DOHH2 (cell line): Measurements from ENCODE around the gene SREBF1.

ENCODE experiments used
- H3F3A ChIP-seq: fragments of 200-600 bp; sonication (generic), shearing (Covaris generic); 2 replicates; pipeline ENCODE4 v1.6.0; 2016; ENCODE audit warnings: antibody characterized with exemption, mild to moderate bottlenecking; ENCODE audit not compliant: control insufficient read depth, insufficient read depth
- H3K27ac ChIP-seq: fragments of 200-600 bp; sonication (generic); 2 replicates; pipeline ENCODE4 v1.5.1; 2014; ENCODE audit warnings: low read depth, mild to moderate bottlenecking, low read length, moderate library complexity
- H3K27me3 ChIP-seq: fragments of 200-600 bp; sonication (generic); 2 replicates; pipeline ENCODE4 v1.6.1; 2014; ENCODE audit warnings: mild to moderate bottlenecking, low read length, mixed read lengths; ENCODE audit not compliant: control insufficient read depth
- H3K36me3 ChIP-seq: fragments of 200-600 bp; sonication (generic); 2 replicates; pipeline ENCODE4 v1.6.1; 2014; ENCODE audit warnings: mild to moderate bottlenecking, low read length, moderate library complexity, mixed read lengths; ENCODE audit not compliant: control insufficient read depth
- H3K4me1 ChIP-seq: fragments of 200-600 bp; sonication (generic); 2 replicates; pipeline ENCODE4 v1.6.1; 2014; ENCODE audit warnings: mild to moderate bottlenecking, low read length, mixed read lengths; ENCODE audit not compliant: control insufficient read depth
- H3K4me2 ChIP-seq: fragments of 200-600 bp; sonication (generic); 2 replicates; pipeline ENCODE4 v1.6.0; 2014; ENCODE audit warnings: mild to moderate bottlenecking, low read length, moderate library complexity
- H3K4me3 ChIP-seq: fragments of 200-600 bp; sonication (generic); 2 replicates; pipeline ENCODE4 v1.5.1; 2014; ENCODE audit warnings: mild to moderate bottlenecking, low read length, mixed read lengths
- H3K79me2 ChIP-seq: fragments of 200-600 bp; sonication (generic); 2 replicates; pipeline ENCODE4 v1.6.1; 2014; ENCODE audit warnings: mild to moderate bottlenecking, low read length, mixed read lengths; ENCODE audit not compliant: control insufficient read depth
- H3K9me2 ChIP-seq: fragments of 200-600 bp; sonication (generic); replicated peaks from 2 replicates; pipeline ENCODE4 v1.6.1; 2014; ENCODE audit warnings: mild to moderate bottlenecking, low read length, mixed read lengths; ENCODE audit not compliant: control insufficient read depth
- H3K9me3 ChIP-seq: fragments of 200-600 bp; sonication (generic); 2 replicates; pipeline ENCODE4 v1.6.1; 2014; ENCODE audit warnings: antibody characterized with exemption, low read length, mixed read lengths; ENCODE audit not compliant: control insufficient read depth, insufficient read depth
- H4K20me1 ChIP-seq: fragments of 200-600 bp; sonication (generic); 2 replicates; pipeline ENCODE4 v1.6.0; 2014; ENCODE audit warnings: low read depth, mild to moderate bottlenecking, antibody characterized with exemption, low read length, moderate library complexity; ENCODE audit not compliant: control insufficient read depth, insufficient read depth
- EZH2phosphoT487 ChIP-seq: fragments of 200-600 bp; sonication (generic); IDR thresholded peaks from 2 replicates; pipeline ENCODE4 v1.6.1; 2017; ENCODE audit warnings: borderline replicate concordance, mild to moderate bottlenecking, antibody characterized with exemption, low read length, moderate library complexity, mixed read lengths
- TF ChIP-seq, protein P1 (sequence below): fragments of 200-600 bp; sonication (generic); IDR thresholded peaks from one replicate; pipeline ENCODE4 v1.5.1; 2014; ENCODE audit warnings: antibody characterized with exemption, mild to moderate bottlenecking, low read depth, low read length; ENCODE audit not compliant: poor library complexity, severe bottlenecking

SREBF1 gene

DNA sequence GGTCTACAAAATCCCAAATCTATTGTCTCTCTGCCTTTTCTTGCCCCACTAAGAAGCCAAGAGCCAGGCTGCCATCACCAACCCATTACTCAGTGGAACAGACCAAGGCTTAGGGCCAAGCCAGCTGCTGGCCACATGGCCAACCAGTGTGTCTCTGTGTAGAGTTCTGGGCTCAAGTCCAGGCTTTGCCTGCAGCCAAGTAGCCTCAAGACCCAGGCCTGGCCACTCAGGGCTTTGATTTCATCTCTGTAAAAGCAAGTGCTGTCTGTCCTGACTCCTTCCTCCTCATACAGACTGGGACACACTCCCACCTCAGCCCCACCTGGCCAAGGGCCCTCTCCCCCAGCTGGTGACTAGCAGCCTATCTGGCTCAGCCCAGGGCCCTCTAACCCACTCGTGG is 14.6 kb downstream of the SREBF1 start:
- Histone ChIP-seq H3K4me1 (peaks cover 73% of the 10 kb centered on the region), H3K9me3 (no peaks in the 10 kb centered on the region), H4K20me1 (peaks cover 11% of the 10 kb centered on the region), H3K27ac (peak overlapping the region; percentile 37; the same call in 1 of the 2 replicates), H3K27me3 (no peaks in the 10 kb centered on the region), H3K36me3 (peaks cover 66% of the 10 kb centered on the region), H3K9me2 (no peaks in the 10 kb centered on the region), H3K4me2 (peak overlapping the region; percentile 88), H3K79me2 (peaks cover 72% of the 10 kb centered on the region), H3F3A (no peaks in the 10 kb centered on the region), H3K4me3 (peak overlapping the region; percentile 70)
- TF ChIP-seq, protein P1, sequence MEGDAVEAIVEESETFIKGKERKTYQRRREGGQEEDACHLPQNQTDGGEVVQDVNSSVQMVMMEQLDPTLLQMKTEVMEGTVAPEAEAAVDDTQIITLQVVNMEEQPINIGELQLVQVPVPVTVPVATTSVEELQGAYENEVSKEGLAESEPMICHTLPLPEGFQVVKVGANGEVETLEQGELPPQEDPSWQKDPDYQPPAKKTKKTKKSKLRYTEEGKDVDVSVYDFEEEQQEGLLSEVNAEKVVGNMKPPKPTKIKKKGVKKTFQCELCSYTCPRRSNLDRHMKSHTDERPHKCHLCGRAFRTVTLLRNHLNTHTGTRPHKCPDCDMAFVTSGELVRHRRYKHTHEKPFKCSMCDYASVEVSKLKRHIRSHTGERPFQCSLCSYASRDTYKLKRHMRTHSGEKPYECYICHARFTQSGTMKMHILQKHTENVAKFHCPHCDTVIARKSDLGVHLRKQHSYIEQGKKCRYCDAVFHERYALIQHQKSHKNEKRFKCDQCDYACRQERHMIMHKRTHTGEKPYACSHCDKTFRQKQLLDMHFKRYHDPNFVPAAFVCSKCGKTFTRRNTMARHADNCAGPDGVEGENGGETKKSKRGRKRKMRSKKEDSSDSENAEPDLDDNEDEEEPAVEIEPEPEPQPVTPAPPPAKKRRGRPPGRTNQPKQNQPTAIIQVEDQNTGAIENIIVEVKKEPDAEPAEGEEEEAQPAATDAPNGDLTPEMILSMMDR, result no peak
- TF ChIP-seq EZH2phosphoT487, result no peak

DNA sequence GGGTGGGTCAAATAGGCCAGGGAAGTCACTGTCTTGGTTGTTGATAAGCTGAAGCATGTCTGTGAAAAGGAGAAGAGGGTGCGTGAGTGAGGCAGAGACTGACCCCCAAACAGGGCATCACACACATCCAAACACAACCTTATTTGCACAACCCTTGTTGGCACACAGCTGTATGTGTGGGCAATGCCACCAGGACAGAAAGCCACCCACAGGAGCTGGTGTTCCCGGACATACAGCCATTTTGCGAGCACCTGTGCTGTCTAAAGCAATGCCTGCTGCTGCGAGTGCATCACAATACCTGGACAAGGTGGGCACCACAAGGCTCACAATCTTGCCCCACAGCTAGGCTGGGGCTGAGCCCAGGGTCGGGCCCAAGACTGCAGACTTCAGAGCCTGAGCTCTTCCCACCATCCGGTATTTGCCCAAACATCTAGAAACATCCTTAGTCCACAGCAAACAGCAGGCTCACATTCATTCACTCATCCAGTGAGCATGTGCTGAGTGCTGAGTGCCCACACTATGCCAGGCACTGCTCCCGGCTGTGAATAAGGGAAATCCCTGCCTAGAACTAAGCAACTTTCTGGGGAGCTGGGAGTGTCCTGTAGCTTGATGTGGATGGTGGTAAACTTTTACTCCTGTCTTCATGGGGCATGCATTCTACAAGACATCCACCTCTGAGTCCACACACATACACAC is 16.2 kb downstream of the SREBF1 start:
- Histone ChIP-seq H3K4me1 (peaks cover 57% of the 10 kb centered on the region), H3K4me2 (no peak overlapping the region), H3K9me3 (no peaks in the 10 kb centered on the region), H3F3A (no peaks in the 10 kb centered on the region), H3K36me3 (peaks cover 73% of the 10 kb centered on the region), H3K27ac (no peak overlapping the region), H3K27me3 (no peaks in the 10 kb centered on the region), H3K9me2 (no peaks in the 10 kb centered on the region), H3K4me3 (no peak overlapping the region), H3K79me2 (peaks cover 56% of the 10 kb centered on the region), H4K20me1 (peaks cover 11% of the 10 kb centered on the region)
- no peak for TF ChIP-seq EZH2phosphoT487
- TF ChIP-seq, protein P1, result no peak

DNA sequence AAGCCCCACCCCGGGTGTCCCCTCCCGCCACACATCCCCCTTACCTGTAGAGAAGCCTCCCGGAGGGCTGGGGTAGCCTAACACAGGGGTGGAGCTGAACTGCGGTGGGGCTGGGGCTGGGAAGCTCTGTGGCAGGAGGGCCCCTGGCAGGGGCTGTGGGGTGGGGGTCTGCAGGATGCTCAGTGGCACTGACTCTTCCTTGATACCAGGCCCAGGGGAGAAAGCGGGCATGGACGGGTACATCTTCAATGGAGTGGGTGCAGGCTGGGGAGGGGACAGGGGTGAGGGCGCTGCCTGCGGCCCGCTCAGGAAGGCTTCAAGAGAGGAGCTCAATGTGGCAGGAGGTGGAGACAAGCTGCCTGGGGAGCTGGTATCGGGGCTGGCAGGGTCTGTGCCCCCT is 16.7 kb downstream of the SREBF1 start:
- H3K79me2 ChIP-seq, result peaks cover 50% of the 10 kb centered on the region
- no peak overlapping the region for H3K4me3 ChIP-seq
- H3K36me3 ChIP-seq, result peaks cover 79% of the 10 kb centered on the region
- no peaks in the 10 kb centered on the region for H3F3A ChIP-seq
- no peak overlapping the region for H3K27ac ChIP-seq
- H3K4me1 ChIP-seq, result peaks cover 52% of the 10 kb centered on the region
- peaks cover 11% of the 10 kb centered on the region for H4K20me1 ChIP-seq
- H3K9me2 ChIP-seq, result no peaks in the 10 kb centered on the region
- H3K27me3 ChIP-seq, result no peaks in the 10 kb centered on the region
- no peak for TF ChIP-seq EZH2phosphoT487
- TF ChIP-seq, protein P1, result no peak
- no peak overlapping the region for H3K4me2 ChIP-seq
- H3K9me3 ChIP-seq, result no peaks in the 10 kb centered on the region
